ENCODE data around the gene CAMK2D. TPM values are rescaled to one million over a fixed set of nuclear protein-coding genes. Genes with fewer than 3 reads are reported as not detected.

CAMK2D gene
- total RNA-seq, 4 donors from 2014 or later: 45.9 to 67.1 (median 56.2) TPM

DNA sequence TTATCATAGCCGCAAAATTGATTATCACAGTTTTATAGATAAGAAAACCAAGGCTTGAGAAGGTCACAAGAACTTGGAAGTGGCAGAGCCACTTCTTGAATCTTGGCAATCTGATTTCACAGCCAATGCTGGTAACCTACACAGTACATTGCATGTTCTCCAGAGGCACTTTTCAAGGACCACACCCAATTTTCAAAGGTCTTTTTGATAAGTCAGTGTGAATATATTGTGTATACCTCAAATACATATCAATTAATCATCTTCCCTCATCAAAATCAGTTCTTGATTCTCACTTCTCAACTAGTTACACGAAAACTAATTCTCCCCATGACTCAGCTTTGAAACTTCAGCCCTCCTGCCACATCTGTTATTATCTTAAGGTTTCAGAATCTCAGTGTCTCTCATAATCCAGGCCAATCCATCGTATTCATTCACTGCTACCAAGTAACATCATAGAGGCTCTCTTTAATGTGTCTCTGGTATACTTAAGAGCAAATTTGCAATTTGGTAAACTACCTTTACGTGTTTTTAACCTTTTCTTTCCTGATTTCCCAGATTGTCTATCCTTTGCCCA, 16.8 kb downstream of the CAMK2D start:
- Histone ChIP-seq H3K4me1 (peaks cover 0 to 12% (median 0%) of the 10 kb centered on the region in 3 donors), H3K27me3 (no peaks in the 10 kb centered on the region), H3K9me3 (no peaks in the 10 kb centered on the region), H3K36me3 (no peaks in the 10 kb centered on the region), H3K4me3 (no peak overlapping the region), H3K27ac (no peak overlapping the region)
- no peak for TF ChIP-seq EP300 (IDR thresholded peaks at IDR 0.05)
- TF ChIP-seq, protein P1, sequence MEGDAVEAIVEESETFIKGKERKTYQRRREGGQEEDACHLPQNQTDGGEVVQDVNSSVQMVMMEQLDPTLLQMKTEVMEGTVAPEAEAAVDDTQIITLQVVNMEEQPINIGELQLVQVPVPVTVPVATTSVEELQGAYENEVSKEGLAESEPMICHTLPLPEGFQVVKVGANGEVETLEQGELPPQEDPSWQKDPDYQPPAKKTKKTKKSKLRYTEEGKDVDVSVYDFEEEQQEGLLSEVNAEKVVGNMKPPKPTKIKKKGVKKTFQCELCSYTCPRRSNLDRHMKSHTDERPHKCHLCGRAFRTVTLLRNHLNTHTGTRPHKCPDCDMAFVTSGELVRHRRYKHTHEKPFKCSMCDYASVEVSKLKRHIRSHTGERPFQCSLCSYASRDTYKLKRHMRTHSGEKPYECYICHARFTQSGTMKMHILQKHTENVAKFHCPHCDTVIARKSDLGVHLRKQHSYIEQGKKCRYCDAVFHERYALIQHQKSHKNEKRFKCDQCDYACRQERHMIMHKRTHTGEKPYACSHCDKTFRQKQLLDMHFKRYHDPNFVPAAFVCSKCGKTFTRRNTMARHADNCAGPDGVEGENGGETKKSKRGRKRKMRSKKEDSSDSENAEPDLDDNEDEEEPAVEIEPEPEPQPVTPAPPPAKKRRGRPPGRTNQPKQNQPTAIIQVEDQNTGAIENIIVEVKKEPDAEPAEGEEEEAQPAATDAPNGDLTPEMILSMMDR (IDR thresholded peaks at IDR 0.05): no peak
- TF ChIP-seq POLR2A (IDR thresholded peaks at IDR 0.05): no peak
- no peak for TF ChIP-seq POLR2AphosphoS5 (IDR thresholded peaks at IDR 0.05)
- WGBS, 2 donors (ENCODE audit: low coverage in 1 of 2): 95 to 96% methylated on average over 4 of the region's 4 CpGs
- ATAC-seq: no peak

DNA sequence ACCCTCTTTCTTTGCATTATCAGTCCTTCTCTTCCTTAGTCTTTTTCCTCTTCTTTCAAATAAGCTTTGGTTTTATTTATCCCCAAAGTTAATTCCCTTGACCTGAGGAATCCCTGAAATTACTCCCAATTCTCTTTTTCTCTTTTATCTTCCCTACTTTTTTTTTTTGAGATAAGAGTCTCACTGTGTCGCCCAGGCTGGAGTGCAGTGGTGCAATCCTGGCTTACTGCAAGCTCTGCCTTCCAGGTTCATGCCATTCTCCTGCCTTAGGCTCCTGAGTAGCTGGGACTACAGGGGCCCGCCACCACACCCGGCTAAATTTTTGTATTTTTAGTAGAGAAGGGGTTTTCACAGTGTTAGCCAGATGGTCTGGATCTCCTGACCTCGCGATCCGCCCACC, 17.8 kb downstream of the CAMK2D start:
- ATAC-seq: no peak
- H3K9me3 ChIP-seq: no peaks in the 10 kb centered on the region
- no peak overlapping the region for H3K27ac ChIP-seq
- TF ChIP-seq POLR2A (IDR thresholded peaks at IDR 0.05) (no peak), POLR2AphosphoS5 (IDR thresholded peaks at IDR 0.05) (no peak)
- TF ChIP-seq, protein P1 (IDR thresholded peaks at IDR 0.05): no peak
- H3K27me3 ChIP-seq: no peaks in the 10 kb centered on the region
- H3K4me3 ChIP-seq: no peak overlapping the region
- peaks cover 0 to 15% (median 0%) of the 10 kb centered on the region in 3 donors for H3K4me1 ChIP-seq
- 100% methylated on average over 3 of the region's 6 CpGs; no CpG with 5 or more reads in 1 of the 2 donors for WGBS, 2 donors (ENCODE audit: low coverage in 1 of 2)
- H3K36me3 ChIP-seq: no peaks in the 10 kb centered on the region

DNA sequence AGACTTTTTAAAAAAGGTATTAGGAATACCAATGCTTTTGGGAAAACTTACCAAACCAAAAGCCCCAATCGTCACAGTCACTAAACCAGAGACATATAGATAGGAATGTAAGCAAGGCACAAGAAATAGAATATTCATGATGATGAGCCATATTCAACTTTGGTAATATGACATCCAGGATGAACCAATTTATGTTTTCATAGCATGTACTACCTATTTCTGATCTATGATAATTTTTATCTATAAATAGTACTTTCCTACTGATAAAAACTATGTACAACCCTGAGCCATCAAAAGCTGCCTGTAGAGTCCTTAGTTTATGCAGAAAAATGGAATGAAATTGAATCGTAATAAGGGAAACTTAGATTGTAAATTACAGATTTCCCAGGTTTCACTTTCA, 18.9 kb downstream of the CAMK2D start:
- Histone ChIP-seq H3K27me3 (no peaks in the 10 kb centered on the region), H3K9me3 (no peaks in the 10 kb centered on the region), H3K4me1 (peaks cover 0 to 21% (median 0%) of the 10 kb centered on the region in 3 donors), H3K27ac (no peak overlapping the region), H3K4me3 (no peak overlapping the region), H3K36me3 (no peaks in the 10 kb centered on the region)
- WGBS, 2 donors (ENCODE audit: low coverage in 1 of 2): 78 to 85% methylated on average over 2 of the region's 2 CpGs
- no peak for TF ChIP-seq POLR2A (IDR thresholded peaks at IDR 0.05)
- TF ChIP-seq, protein P1 (IDR thresholded peaks at IDR 0.05): no peak
- TF ChIP-seq POLR2AphosphoS5 (IDR thresholded peaks at IDR 0.05): no peak
- TF ChIP-seq EP300 (IDR thresholded peaks at IDR 0.05): no peak
- no peak for ATAC-seq

DNA sequence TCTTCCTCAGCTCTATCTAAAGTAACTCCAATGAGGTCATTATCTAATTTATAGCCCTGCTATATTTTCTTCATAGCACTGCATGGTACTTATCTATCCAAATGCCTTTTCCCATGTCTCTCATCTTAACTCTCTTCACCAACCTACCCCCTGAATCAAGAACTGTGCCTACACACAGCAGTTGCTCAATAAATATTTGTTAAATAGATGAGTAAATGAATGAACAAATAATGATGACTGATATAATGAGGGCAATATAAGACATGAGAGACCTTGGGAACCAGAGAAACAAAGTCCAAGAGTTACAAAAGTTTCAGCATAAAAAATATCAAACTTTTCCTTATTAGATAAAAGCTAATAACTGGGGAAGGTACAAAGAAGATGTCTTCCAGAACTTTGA, 19.6 kb downstream of the CAMK2D start:
- peaks cover 0 to 21% (median 0%) of the 10 kb centered on the region in 3 donors for H3K4me1 ChIP-seq
- no peak for ATAC-seq
- TF ChIP-seq EP300 (IDR thresholded peaks at IDR 0.05) (no peak), POLR2AphosphoS5 (IDR thresholded peaks at IDR 0.05) (no peak), POLR2A (IDR thresholded peaks at IDR 0.05) (no peak)
- TF ChIP-seq, protein P1 (IDR thresholded peaks at IDR 0.05): no peak
- H3K27me3 ChIP-seq: no peaks in the 10 kb centered on the region
- no peak overlapping the region for H3K27ac ChIP-seq
- no peak overlapping the region for H3K4me3 ChIP-seq
- no peaks in the 10 kb centered on the region for H3K36me3 ChIP-seq
- H3K9me3 ChIP-seq: no peaks in the 10 kb centered on the region

DNA sequence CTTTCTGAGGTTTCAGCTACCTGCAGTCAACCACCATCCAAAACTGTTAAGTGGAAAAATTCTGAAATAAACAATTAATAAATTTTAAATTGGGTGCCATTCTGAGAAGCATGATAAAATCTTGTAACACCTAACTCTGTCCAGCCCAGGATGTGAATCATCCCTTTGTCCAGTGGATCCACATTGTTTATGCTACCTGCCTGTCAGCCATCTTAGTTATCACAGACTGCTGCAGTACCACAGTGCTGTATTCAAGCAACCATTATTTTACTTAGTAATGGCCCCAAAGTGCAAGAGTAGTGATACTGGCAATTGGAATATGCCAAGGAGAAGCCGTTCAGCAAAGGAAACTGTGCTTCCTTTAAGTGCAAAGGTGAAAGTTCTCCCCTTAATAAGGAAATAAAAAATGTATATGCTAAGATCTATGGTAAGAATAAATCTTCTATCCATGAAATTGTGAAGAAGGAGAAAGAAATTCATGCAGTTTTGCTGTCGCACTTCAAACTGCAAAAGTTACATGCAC, 20.6 kb downstream of the CAMK2D start:
- H3K4me3 ChIP-seq: no peak overlapping the region
- no peaks in the 10 kb centered on the region for H3K27me3 ChIP-seq
- H3K4me1 ChIP-seq: peaks cover 0 to 21% (median 0%) of the 10 kb centered on the region in 3 donors
- no peak for TF ChIP-seq EP300 (IDR thresholded peaks at IDR 0.05)
- TF ChIP-seq, protein P1 (IDR thresholded peaks at IDR 0.05): no peak
- no peak for TF ChIP-seq POLR2AphosphoS5 (IDR thresholded peaks at IDR 0.05)
- no peak for TF ChIP-seq POLR2A (IDR thresholded peaks at IDR 0.05)
- whole genome bisulfite sequencing, 2 donors (ENCODE audit: low coverage in 1 of 2): 85 to 86% methylated on average over 1 to 2 of the region's 2 CpGs
- no peak overlapping the region for H3K27ac ChIP-seq
- no peaks in the 10 kb centered on the region for H3K9me3 ChIP-seq
- ATAC-seq: no peak
- H3K36me3 ChIP-seq: no peaks in the 10 kb centered on the region
